Dermis blood vessel endothelial cell (primary cell): ENCODE data around the gene IGFL1. TPM values are rescaled to one million over a fixed set of nuclear protein-coding genes. Genes with fewer than 3 reads are reported as not detected.
"Not testable (repeated sequence)": the region's sequence is repeated elsewhere in the genome, so short reads cannot be mapped to it uniquely, and the experiment has no call there.

ENCODE experiments used
- DNase-seq: peaks from one replicate; pipeline ENCODE4 v3.0.0; 2010
- total RNA-seq: library from RNA; depleted of rRNA; stranded (reverse); fragments of >200 nt; gene quantifications from 2 replicates; pipeline ENCODE4 v1.2.3, GENCODE V29; 2014

Gene IGFL1
- total RNA-seq, 1 donor from 2014 or later, result not detected

- not testable (repeated sequence) for DNase-seq
These were observed 44.4 kb downstream of the IGFL1 start for GRCh38 chr19:46273931-46274330.

- DNase-seq, result no peak
These were observed 49.6 kb downstream of the IGFL1 start for GRCh38 chr19:46279177-46279576.

Other genes with a start within 250 kb of the IGFL1 start
- gene CCDC61, start 234.3 kb upstream of the IGFL1 start, total RNA-seq, result 7.3 and 8.1 TPM in 2 replicates
- not detected in 2 replicates for gene PGLYRP1, start 206.7 kb upstream of the IGFL1 start, total RNA-seq
- gene IGFL4, start 188.7 kb upstream of the IGFL1 start, total RNA-seq, result not detected in 2 replicates
- gene IGFL3, start 105.1 kb upstream of the IGFL1 start, total RNA-seq, result not detected in 2 replicates
- not detected in 2 replicates for gene IGFL2, start 81.5 kb upstream of the IGFL1 start, total RNA-seq
- gene HIF3A, start 67.3 kb downstream of the IGFL1 start, total RNA-seq, result 23.1 and 52.6 TPM in 2 replicates
- 88.8 and 113 TPM in 2 replicates for gene PPP5C, start 117.3 kb downstream of the IGFL1 start, total RNA-seq
- 0.56 and 0.68 TPM in 2 replicates for gene CCDC8, start 183.8 kb downstream of the IGFL1 start, total RNA-seq
- gene PNMA8C, start 199.2 kb downstream of the IGFL1 start, total RNA-seq, result not detected in 2 replicates
- gene PNMA8A, start 241.8 kb downstream of the IGFL1 start, total RNA-seq, result under 0.01 and 0.98 TPM in 2 replicates